Measurements from ENCODE around the gene ENPP1. TPM values are rescaled to one million over a fixed set of nuclear protein-coding genes. Genes with fewer than 3 reads are reported as not detected.

ENPP1 gene
- total RNA-seq, 1 donor from 2014 or later = 32.4 TPM

DNA sequence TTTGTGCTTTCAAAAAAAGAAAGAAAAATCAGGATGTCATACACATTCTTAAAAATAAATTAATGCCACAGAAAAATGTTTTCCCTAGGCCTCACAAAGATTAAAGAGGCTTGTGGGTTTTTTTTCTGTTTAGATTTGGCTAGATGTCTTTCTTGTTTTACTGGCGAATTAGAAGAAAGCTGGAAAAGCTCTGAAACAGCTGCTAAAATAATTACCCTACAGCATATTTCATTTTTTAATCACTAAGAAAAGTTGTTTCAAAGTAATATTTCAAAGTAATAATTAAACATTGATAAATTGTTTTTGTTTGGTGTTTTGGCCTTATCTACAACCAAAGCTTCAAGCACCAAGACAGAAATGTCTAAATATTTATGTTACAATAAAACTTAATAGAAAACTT, 3.7 kb upstream of the ENPP1 start:
- no peak for DNase-seq (ENCODE audit: low spot score)
- Mint-ChIP-seq H3K9me3 (ENCODE audit: unreplicated experiment) (peaks cover 4% of the 10 kb centered on the region), H3K4me3 (ENCODE audit: unreplicated experiment) (no peak overlapping the region), H3K27me3 (ENCODE audit: unreplicated experiment) (peaks cover 1% of the 10 kb centered on the region), H3K27ac (ENCODE audit: unreplicated experiment) (no peak overlapping the region), H3K36me3 (ENCODE audit: low read depth, unreplicated experiment) (peaks cover 4% of the 10 kb centered on the region), H3K4me1 (ENCODE audit: unreplicated experiment) (peaks cover 5% of the 10 kb centered on the region)
- TF ChIP-seq, protein P1, sequence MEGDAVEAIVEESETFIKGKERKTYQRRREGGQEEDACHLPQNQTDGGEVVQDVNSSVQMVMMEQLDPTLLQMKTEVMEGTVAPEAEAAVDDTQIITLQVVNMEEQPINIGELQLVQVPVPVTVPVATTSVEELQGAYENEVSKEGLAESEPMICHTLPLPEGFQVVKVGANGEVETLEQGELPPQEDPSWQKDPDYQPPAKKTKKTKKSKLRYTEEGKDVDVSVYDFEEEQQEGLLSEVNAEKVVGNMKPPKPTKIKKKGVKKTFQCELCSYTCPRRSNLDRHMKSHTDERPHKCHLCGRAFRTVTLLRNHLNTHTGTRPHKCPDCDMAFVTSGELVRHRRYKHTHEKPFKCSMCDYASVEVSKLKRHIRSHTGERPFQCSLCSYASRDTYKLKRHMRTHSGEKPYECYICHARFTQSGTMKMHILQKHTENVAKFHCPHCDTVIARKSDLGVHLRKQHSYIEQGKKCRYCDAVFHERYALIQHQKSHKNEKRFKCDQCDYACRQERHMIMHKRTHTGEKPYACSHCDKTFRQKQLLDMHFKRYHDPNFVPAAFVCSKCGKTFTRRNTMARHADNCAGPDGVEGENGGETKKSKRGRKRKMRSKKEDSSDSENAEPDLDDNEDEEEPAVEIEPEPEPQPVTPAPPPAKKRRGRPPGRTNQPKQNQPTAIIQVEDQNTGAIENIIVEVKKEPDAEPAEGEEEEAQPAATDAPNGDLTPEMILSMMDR (IDR thresholded peaks at IDR 0.05; ENCODE audit: unreplicated experiment) = no peak

DNA sequence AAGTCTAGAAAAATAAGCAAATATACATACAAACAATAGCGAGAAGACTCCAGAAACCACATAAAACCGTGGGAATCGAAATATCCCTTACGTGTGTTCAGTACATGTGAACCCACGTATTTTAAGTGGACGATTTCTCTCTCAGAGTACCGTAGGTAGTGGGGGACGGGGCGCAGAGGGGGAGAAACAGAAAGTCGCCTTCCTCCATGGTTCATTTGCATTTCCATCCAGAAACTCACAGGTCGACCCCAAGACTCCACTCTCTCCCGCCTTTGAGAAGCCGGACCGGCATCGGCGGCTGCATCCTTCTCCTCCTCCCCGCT, 538 bp upstream of the ENPP1 start:
- Mint-ChIP-seq H3K27me3 (ENCODE audit: unreplicated experiment) (peaks cover 1% of the 10 kb centered on the region), H3K4me1 (ENCODE audit: unreplicated experiment) (peaks cover 14% of the 10 kb centered on the region), H3K36me3 (ENCODE audit: low read depth, unreplicated experiment) (peaks cover 4% of the 10 kb centered on the region), H3K4me3 (ENCODE audit: unreplicated experiment) (peak overlapping the region; percentile 95), H3K27ac (ENCODE audit: unreplicated experiment) (peak overlapping the region; percentile 31), H3K9me3 (ENCODE audit: unreplicated experiment) (peaks cover 4% of the 10 kb centered on the region)
- no peak for DNase-seq (ENCODE audit: low spot score)
- TF ChIP-seq, protein P1 (IDR thresholded peaks at IDR 0.05; ENCODE audit: unreplicated experiment) = no peak

DNA sequence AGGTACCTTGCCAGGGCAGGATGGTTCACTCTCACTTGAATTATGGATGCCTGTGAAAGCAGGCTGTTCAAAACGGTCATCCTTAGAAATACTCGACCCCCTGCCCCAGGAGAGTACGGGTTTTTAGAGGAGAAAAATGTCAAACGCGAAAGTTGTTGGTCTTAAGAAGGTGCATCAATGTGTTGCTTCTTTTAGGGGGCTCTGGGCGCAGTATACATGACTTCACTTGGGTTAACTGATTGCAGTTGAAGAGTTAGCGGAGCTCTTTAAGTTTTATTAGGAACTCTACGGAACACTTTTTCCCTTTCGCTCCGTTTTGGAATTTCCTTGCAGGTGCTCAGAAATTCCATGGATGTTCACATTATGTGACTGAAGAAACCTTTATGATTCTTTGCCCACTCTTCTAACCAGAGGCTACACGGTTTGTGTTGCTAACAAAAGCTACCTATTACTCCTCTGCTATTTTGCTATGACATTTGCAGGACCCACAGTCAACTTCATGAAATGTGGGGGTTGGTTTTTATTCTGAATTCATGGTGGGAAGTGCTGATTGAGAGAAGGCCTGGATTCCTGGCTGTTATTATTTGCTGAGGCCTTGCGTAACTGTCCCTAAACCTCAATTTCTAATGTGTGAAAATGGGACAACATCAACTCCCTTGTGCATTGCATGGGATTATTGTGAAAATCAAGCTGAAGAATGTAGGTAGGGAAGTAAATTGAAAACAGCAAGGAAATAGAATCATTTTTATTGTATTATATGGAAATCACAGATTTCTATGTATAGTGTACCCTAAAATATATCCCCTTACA, 845 bp downstream of the ENPP1 start:
- Mint-ChIP-seq H3K4me1 (ENCODE audit: unreplicated experiment) (peaks cover 14% of the 10 kb centered on the region), H3K27ac (ENCODE audit: unreplicated experiment) (no peak overlapping the region), H3K27me3 (ENCODE audit: unreplicated experiment) (peaks cover 1% of the 10 kb centered on the region), H3K9me3 (ENCODE audit: unreplicated experiment) (peaks cover 4% of the 10 kb centered on the region), H3K4me3 (ENCODE audit: unreplicated experiment) (peak overlapping the region; percentile 90), H3K36me3 (ENCODE audit: low read depth, unreplicated experiment) (peaks cover 4% of the 10 kb centered on the region)
- no peak for DNase-seq (ENCODE audit: low spot score)
- TF ChIP-seq, protein P1 (IDR thresholded peaks at IDR 0.05; ENCODE audit: unreplicated experiment) = no peak

DNA sequence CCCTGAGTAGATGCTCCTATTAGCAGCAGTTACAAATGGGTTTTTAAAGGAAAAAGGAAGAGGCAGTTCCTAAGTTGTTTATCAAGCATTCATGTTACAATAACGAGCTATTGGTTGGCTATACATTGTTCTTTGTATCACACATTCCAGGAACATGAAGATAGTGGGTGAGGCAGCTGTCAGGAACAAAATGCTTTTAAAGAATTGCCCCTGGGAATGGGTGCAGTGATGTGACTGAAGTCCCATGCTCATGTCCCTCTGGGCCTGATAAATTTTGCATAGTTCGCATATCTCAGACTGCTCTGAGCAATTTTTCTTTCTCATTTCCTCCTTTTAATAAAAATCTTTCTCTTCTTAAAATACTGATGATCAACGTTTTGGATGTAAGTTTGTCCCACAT, 3.7 kb downstream of the ENPP1 start:
- Mint-ChIP-seq H3K4me3 (ENCODE audit: unreplicated experiment) (peak overlapping the region; percentile 52), H3K27ac (ENCODE audit: unreplicated experiment) (no peak overlapping the region), H3K9me3 (ENCODE audit: unreplicated experiment) (peaks cover 4% of the 10 kb centered on the region), H3K27me3 (ENCODE audit: unreplicated experiment) (peaks cover 1% of the 10 kb centered on the region), H3K4me1 (ENCODE audit: unreplicated experiment) (peaks cover 14% of the 10 kb centered on the region), H3K36me3 (ENCODE audit: low read depth, unreplicated experiment) (peaks cover 4% of the 10 kb centered on the region)
- DNase-seq (ENCODE audit: low spot score) = no peak
- TF ChIP-seq, protein P1 (IDR thresholded peaks at IDR 0.05; ENCODE audit: unreplicated experiment) = no peak

DNA sequence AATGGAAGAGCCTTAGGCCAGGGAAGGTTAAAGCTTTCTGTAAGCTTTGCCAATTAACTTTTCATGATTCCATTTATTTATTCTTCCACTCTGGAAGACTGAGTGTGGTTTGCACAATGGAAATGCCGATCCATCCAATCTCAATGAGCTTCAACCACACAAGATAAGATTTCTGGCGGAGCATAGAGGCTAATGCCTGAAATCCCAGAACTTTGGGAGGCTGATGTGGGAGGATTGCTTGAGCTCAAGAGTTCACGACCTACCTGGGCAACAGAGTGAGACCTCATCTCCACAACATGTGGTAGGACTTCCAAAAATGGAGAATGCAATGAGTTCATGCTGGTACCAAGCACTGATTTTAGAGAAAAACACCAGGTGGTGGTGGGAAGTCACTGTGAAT, 6.2 kb downstream of the ENPP1 start:
- Mint-ChIP-seq H3K36me3 (ENCODE audit: low read depth, unreplicated experiment) (no peaks in the 10 kb centered on the region), H3K27me3 (ENCODE audit: unreplicated experiment) (no peaks in the 10 kb centered on the region), H3K9me3 (ENCODE audit: unreplicated experiment) (no peaks in the 10 kb centered on the region), H3K4me3 (ENCODE audit: unreplicated experiment) (no peak overlapping the region), H3K4me1 (ENCODE audit: unreplicated experiment) (peaks cover 8% of the 10 kb centered on the region), H3K27ac (ENCODE audit: unreplicated experiment) (no peak overlapping the region)
- DNase-seq (ENCODE audit: low spot score) = no peak
- TF ChIP-seq, protein P1 (IDR thresholded peaks at IDR 0.05; ENCODE audit: unreplicated experiment) = no peak
